GM21825 (cell line): ENCODE data around the gene MTA3.

Experiments
- ATAC-seq: cut with Tn5 transposase; IDR thresholded peaks from one replicate; pipeline ENCODE4 v1.9.1; 2021; ENCODE audit warnings: mild to moderate bottlenecking, moderate library complexity; ENCODE audit not compliant: unreplicated experiment

The MTA3 gene

DNA sequence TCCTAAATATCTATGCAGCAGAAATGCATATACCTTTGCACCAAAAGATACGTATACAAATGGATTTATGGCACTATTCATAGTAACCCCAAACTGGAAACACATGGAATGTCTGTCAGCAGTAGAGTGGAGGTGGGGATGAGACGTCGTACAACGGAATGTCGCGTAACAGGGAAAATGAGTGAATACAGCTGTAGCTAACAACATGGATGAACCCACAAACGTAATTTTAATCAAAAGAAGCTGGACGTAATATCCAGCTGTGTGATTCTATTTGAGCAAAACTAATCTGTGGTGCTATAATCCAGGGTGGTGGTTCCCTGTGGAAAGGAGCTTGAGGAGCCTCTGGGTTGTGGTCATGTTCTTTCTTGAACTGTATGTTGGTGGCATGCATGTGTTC is 89.9 kb downstream of the MTA3 start:
- ATAC-seq, result no peak

DNA sequence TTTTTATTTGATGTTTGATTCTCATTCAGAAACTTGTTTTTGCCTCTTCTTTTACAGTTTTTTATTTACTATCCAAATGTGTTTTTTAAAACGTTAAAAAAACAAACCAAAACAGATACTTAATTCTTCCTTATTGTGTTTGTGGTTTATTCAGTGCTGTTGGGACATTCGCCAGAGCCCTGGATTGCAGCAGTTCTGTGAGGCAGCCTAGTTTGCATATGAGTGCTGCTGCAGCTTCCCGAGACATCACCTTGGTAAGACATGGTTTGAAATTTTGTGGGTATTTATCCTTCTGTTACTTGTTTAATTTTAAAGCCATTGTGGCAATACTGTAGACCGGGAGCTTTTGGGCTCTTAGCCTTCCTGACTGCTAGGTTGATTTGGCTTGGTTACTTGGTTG is 91.2 kb downstream of the MTA3 start:
- no peak for ATAC-seq

DNA sequence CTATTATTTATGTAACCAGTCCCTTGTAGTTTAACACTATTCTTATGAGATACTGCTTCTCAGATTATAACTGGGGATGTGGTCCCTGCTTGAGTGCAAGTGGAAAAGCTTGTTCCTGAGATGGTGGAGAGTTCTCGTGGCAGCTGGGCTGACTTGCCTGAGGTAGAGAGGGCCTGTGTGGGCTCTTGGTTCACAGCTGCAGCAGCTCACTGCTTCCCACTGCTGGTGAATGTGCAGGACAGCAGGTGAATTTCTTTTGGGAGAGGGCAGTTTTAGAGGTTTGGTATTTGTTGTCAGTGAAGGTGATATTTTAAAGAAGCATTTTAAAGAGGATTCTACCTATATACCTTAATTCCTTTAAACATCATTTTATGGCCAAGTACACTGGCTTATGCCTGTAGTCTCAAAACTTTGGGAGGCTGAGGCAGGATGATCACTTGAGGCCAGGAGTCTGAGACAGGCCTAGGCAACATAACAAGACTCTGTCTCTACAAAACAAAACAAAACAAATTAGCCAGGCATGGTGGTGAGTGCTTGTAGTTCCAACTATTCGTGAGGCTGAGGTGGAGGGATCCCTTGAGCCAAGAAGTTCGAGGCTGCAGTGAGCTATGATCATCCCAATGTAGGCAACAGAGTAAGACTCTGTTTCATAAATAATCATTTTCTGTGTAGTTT is 94.8 kb downstream of the MTA3 start:
- ATAC-seq, result peak; percentile 74

DNA sequence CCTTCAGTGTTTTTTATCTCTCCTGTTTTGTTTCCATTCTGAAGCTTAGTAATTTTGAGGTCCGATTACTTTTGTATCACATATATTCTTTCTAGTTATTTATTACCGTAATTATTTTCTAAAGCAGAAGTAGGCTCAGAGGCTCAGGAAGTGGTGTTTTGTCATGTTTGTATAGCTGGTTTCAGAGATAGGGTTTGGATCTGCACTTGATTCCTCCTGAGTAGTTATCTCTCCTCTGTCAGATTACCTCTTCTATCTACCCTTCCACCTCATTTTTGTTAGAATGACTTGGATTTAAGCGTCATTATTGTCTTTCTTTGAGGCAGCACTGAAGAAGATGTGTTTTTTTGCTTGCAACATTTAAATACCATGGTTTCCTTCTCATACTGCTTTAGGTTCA is 95.4 kb downstream of the MTA3 start:
- peak; percentile 54 for ATAC-seq

DNA sequence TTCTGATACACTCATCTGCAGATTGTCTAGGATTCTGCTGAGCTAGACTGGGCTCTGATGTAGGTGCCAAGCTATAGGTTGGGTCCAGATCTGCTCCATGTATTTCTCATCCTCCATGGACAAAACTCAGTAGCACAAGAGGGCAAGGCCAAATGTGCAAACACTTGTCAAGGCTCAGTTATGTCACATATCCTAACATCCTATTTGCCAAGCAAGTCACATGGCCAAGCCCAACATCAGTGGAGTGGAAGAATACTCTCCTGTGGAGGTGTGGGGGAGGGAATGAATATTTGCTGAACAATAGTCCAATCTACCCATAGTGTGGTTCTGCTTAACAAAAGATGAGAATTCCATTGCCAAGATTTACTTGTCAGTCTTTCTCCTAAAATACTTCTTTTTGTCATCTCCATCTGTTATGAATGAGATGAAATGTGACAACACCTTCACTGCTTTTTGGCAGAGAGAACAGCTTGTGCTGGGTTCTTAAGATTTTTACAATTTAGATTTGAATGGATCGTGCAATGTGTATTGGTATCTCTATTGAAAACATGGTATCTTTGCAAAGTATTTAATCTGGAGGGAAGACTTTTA is 105.7 kb downstream of the MTA3 start:
- ATAC-seq, result no peak

DNA sequence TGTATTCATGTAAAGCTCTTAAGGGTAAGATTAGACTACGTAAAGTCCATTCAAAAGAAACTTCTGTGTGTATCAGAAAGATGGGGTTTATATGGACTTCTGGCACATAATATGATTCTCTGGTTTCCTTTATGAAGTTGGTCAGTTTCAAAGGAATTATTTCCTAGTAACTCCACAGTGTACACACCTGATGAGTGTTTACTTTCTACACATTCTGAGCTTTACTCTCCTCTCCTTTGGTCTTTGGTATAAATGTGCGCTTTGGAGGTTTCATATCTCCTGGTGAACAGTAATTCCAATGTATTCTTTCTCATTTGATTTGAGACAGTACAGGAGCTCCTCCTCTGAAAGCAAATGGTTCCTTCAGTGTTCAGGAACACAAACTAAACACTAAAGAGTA is 107.4 kb downstream of the MTA3 start:
- ATAC-seq, result no peak

DNA sequence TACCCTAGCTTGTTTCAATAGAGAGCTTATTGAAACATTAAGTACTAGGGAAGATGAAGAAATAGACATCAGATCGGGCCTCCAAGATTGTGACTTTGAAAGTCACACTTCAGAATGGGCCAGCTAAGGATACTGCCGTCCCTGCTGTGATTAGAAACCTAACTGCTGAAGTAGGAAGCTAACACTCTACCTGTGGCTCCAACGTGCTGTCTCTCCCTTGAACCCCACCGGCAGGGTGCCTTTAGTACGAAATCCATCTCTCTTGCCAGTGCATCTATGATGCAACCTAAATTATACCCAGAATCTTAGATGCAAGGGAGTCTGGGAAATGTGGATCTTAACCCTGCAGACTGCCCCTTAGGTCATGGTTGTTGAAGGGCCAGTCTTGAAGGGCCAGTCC is 116.9 kb downstream of the MTA3 start:
- no peak for ATAC-seq

DNA sequence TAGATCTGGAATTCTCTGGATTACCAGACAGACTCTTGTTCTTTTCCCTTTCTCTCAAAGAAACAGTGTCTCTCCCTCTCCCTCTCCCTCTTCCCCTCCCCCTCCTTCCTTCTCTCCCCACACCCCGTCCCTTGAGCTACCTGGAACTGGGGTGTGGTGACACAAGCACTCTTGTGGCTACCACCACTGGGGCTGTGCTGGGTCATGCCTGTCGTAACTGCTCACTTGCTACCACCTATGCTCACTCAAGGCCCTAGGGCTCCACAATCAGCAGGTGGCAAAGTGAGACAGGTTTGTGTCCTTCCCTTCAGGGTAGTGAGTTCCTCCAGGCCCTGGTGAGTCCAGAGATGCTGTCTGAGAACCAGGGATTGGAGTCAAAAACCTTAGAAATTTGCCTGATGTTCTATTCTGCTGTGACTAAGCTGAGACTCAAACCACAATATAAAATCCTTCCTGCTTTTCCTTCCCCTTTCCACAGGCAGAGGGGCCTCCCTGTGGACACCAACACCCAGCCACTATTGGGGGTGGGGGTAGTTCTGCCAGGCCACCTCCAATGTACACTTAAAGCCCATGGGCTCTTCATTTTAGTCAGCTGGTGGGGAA is 124.7 kb downstream of the MTA3 start:
- ATAC-seq, result no peak

DNA sequence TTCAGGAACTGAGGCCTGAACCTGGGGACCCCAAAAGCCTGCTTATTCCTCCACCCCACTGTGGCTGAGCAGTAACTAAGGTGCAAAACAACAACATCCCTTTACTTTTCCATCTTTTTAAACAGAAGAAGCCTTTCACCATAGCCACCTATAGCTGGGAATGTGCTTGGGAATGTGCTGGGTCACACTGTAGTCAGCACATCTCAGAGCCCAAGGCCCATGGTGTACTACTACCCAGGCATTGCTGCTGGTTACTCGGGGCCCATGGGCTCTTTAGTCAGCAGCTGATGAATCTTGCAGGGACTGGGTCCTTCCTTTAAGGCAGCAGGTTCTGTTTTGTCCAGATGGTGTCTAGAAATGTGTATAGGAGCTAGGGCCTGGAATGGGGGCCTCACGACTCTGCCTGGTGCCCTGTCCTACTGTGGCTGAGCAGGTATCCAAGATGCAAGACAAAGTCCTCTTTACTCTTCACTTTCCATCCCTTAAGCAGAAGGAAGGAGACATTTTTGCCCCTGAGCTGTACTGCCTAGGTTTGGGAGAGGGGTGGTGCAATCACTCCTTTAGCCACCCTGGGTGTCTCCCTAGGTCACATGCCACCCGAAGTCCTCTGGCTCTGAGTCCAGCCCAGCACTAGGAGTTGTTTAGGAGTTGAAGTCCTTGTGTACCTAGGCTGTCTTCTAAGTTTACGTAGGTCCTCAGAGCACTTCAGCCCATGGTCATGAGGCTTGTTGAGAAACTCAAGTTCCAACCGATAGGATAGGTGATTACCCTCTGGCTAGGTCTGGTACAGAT is 125.5 kb downstream of the MTA3 start:
- ATAC-seq, result no peak

DNA sequence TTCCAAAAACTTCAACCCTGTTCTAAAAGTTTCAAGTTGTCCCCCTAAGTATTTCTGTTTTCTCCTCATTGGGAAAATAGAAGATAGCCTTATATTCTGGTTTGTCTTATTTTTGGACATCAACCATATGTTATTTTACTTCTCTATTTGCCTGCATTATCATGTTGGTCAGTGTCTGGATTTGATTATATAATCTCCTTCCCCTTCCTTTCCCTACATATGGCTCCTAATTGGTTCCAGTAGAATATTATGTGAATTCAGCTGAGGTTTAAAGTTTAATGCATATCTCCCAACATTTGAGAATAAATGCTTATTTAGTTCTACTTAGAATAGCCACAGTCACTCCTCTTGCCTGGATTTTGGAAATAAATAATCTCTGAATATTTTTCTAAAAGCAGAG is 128.6 kb downstream of the MTA3 start:
- no peak for ATAC-seq

DNA sequence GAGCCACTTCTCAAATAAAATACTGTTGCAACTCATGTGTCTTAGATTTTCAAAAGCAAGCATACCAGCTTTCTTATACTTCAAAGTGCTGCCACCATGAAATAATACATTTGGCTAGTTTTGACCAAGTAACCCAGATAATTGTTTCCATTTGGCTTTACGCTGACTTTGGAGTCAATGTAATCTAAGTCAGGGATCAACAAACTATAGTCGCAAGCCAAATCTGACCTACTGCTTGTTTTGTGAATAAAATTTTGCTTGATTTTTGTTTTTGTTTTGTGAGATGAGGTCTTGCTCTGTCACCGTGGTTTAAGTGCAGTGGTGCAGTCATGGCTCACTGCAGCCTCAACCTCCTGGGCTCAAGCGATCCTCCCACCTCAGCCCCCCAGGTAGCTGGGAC is 130.5 kb downstream of the MTA3 start:
- no peak for ATAC-seq

DNA sequence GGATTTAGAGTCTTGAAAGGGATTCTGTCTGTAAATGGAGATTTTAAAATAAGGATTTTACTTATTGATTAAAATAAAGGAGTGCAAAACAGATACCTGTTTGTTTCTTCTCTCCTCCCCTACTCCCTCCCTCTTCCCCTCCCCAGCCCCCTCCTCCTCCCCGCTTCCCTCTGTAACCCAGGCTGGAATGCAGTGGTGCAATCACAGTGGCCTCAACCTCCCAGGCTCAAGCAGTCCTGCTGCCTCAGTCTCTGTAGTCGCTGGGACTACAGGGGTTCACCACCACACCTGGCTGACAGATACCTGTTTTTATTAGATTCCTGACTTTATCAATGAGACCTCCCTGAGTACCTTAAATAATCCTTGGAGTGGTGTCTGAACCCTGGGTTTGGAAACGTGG is 138.4 kb downstream of the MTA3 start:
- no peak for ATAC-seq

DNA sequence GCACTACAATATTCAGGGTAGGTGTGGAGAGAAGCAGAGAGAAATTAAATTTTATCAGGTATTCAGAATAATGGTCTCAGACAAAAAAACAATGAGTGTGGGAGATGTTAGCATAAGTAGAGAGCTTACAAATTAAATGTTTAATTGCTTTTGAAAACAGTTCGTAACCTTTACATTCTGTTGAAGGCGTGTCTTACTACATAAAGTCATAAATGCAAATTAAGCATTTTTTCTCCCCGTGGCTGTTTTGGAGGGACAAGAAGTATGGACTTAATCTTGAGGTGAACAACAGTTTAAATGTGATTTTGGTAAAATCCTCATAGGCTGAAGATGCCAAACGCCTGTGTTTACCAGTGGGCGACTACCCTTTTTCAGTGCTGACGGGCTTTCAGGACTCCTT is 139.7 kb downstream of the MTA3 start:
- ATAC-seq, result no peak

DNA sequence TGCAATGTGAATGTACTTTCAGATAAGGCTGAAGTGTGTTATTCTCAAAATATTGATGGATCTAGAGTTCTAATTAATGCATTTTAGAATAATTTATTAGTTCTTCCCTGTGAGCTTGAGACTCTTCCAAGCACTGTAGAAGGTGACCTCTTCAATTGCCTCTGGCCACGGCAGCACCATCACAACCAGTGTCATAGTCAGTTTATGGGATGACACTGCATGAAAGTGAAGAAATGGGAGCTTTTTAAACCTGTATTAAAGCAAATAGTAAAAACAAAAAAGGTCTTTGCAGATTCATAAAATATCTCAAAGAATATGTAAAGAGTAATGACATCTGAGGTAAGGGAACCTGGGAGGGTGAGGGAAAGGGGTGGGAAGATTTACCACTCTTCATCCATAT is 143.5 kb downstream of the MTA3 start:
- ATAC-seq, result no peak

DNA sequence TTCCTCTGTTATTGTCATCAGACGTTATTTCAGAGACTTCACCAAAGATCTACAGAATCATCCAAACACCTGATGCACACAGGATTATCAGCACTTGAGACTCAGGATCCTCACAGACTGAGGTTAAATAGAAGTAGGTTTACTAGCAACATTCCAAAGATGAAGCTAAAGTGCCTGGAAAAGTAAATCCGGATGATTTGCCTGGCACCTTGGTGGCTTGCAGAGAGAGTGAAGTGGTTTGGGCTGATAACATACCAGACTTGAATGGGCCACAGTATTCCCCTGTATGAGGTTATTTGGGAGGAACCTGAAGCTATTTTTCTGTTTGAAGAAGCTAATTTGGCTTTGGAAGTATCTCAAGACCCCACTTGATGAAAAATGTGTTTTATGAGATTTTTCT is 144.5 kb downstream of the MTA3 start:
- no peak for ATAC-seq

DNA sequence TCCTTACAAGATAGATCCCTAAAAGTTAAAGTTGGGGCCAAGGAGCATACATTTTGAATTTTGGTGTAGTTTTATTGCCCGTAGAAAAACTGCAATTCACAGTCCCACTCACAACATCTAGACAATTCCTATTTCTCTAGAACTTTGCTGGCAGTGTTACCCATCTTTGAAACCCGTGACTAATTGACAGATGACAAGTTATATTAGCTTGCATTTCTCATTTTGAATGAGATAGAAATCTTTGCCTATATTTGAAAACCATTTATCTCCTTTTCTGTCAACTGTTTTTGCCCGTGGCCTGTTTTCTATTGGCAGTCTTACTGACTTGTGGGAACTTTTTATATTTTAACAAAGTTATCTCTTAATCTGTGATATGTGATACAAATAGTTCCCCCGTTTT is 145.5 kb downstream of the MTA3 start:
- ATAC-seq, result no peak

DNA sequence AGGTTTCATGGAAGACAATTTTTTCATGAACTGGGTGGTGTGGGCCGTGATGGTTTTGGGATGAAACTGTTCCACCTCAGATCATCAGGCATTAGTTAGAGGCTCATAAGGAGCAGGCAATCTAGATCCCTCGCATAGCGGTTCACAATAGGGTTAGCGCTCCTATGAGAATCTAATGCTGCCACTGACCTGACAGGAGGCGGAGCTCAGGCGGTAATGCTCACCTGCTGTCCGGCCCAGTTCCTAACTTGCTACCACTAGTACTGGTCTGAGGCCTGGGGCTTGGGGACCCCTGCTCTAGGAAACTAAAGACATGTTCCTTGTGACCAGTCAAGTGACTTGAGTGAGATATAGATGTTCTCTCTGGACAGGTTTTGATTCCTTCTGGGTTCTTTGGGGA is 146.3 kb downstream of the MTA3 start:
- no peak for ATAC-seq

DNA sequence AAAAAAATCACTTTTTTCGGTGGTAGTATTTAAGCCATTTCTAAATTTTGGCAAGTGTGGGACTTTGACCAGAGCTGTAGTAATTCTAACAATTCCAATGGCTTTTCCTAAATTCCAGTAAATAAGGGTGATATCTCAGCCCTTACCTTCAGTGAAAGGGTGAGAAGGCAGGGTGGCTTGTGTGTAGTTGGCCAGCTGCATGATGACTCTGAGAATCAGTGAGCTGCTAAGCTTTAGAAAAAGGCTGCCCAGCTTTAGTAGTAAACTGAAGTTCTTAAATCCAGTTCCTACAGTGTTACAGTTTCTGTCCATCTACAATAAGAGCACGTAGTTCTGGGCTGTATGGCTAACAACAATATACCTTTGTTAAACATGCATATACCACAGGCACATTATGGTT is 153.5 kb downstream of the MTA3 start:
- peak; percentile 4 for ATAC-seq

DNA sequence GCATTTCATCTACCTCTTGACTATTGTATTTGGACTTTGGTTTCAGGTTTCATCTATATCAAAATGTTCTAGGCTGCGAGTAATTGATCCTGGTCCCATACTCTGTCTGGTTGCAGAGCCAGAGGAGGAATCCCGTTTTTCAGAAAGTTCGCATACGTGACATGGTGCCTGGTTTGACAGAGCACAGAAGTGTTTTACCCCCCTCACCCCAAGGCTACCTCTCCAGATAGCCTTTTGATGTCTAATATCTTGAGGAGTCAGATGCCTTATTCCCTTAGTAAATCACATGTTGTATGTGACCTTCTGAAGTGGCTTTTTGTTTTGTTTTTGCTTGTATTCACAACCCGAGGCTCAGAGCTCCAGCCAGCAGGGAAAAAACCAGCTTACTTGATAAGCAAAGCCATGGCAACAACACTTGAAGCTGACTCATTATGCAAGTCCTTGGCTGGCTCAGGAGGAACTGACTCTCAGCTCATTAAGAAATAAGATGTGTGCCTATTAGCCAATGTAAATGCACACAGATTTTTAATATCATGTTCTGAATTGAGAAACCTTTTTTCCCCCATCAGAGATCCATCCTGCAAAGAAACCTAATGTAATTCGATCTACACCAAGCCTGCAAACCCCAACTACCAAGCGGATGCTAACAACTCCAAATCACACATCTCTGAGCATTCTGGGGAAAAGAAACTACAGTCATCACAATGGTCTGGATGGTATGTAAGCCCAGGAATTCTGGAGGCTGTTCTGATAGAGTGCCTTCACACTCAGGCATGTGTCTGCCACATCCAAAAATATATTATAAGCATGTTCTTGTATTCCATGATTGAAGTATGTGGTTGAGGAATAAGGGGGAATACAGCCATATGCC is 154.1 kb downstream of the MTA3 start:
- peak; percentile 94 for ATAC-seq

DNA sequence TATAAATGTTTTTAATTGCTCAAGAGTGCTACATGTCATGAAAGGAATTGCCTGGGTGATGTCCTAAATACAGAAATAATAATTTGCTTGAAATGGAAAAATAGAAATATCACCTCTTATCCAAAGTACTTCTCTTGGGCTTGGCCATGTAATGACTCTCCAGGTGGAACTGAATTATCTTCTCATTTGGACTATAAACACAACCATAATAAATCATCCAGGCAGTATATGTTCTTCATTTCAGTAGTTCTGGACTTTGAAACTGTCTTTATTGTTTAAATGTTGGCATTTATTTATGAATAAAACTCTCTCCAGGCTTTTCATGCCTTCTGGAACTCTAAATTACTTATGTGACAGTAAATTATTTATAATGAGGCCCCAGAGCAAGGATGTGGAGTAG is 155.0 kb downstream of the MTA3 start:
- no peak for ATAC-seq

DNA sequence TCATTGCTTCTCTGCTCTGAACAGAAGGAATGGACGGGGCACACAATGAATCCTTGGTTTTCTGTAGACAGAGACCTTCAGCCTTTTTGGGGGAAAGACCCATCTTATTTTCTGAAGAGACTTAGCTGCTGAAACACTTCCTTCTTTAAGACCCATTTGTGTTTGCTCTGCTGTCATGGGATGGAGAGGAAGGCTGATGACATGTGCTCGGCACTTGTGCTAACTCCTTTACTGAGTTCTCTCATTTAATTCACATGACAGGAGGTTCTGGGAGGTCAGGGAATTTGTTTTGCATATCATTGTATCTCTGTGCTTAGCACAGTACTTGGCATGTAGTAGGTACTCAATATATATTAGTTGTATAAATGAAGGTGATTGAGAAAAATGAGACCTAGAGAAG is 156.5 kb downstream of the MTA3 start:
- ATAC-seq, result no peak
